Measurements from ENCODE around the gene PDZRN3. TPM values are rescaled to one million over a fixed set of nuclear protein-coding genes. Genes with fewer than 3 reads are reported as not detected.

PDZRN3 gene
- 5.5 and 5.9 TPM in 2 replicates for total RNA-seq (2021)
- long read RNA-seq, partial matches to known transcripts: 0 of 1 reads
- long read RNA-seq, other reads (novel, unspliced or antisense): 1 of 1 reads

GRCh38 chr3:73624821-73625665 lies at the start of gene PDZRN3:
Gene PDZRN3, minus strand, starts transcription at chr3:73624941.
- peak; percentile 36 for DNase-seq

More at GRCh38 chr3:73624821-73625665, at the start of gene PDZRN3:
- no peak within 1 kb of the TSS for H3K56ac ChIP-seq (ENCODE audit: insufficient read length, low read depth, low read length)
- H3K79me1 ChIP-seq (ENCODE audit: insufficient read depth, low read depth, low read length, poor library complexity, severe bottlenecking): no peaks in the 10 kb centered on the region
- H3K4me1 ChIP-seq (ENCODE audit: insufficient read depth, low read length): peaks cover 2% of the 10 kb centered on the region; the same call in 1 of the 2 replicates
- H3K27me3 ChIP-seq (ENCODE audit: insufficient read depth, low read length): peaks cover 2% of the 10 kb centered on the region; the same call in 1 of the 2 replicates
- TF ChIP-seq CTCF (conservative IDR thresholded peaks at IDR 0.05): no peak
- H3K4me1 Mint-ChIP-seq: peaks cover 30 to 37% of the 10 kb centered on the region in 2 experiments
- no peaks in the 10 kb centered on the region for H4K20me1 ChIP-seq (ENCODE audit: control insufficient read depth, insufficient read depth, insufficient read length)
- H3K9me3 Mint-ChIP-seq: no peaks in the 10 kb centered on the region; a peak in 1 of 5 replicates
- H3K27ac ChIP-seq (ENCODE audit: insufficient read length, low read depth, low read length): no peak within 1 kb of the TSS
- H3K79me2 ChIP-seq (ENCODE audit: insufficient read depth, low read length): no peaks in the 10 kb centered on the region
- no peak within 1 kb of the TSS for H3K23ac ChIP-seq (ENCODE audit: insufficient read length, low read depth, low read length)
- no peak within 1 kb of the TSS for H2AK5ac ChIP-seq (ENCODE audit: insufficient read length, low read length)
- no peak within 1 kb of the TSS for H2BK15ac ChIP-seq (ENCODE audit: low read depth, low read length)
- H2BK120ac ChIP-seq (ENCODE audit: low read depth, low read length, poor library complexity, severe bottlenecking): no peak within 1 kb of the TSS
- H3T11ph ChIP-seq (ENCODE audit: low read length): no peak within 1 kb of the TSS
- H3K23me2 ChIP-seq (ENCODE audit: insufficient read length, low read depth, low read length, poor library complexity, severe bottlenecking): peaks cover 16% of the 10 kb centered on the region
- peak within 1 kb of the TSS; percentile 13 for H2BK12ac ChIP-seq (ENCODE audit: insufficient read length, low read depth, low read length)
- peak within 1 kb of the TSS in 2 of 3 experiments; percentile 52 to 96; a peak in 3 of 7 replicates for H3K27ac Mint-ChIP-seq
- peak within 1 kb of the TSS; percentile 82 for H3K4me2 ChIP-seq (ENCODE audit: insufficient read depth, insufficient read length, low read length)
- H2BK20ac ChIP-seq (ENCODE audit: low read depth, low read length, poor library complexity, severe bottlenecking): no peak within 1 kb of the TSS
- peak within 1 kb of the TSS; percentile 25 for H3K9ac ChIP-seq (ENCODE audit: extremely low read depth, insufficient read length, low read length)
- H4K91ac ChIP-seq (ENCODE audit: insufficient read length, low read depth, low read length): no peak within 1 kb of the TSS
- H3K4ac ChIP-seq (ENCODE audit: low read depth, low read length): no peak within 1 kb of the TSS
- peak within 1 kb of the TSS; percentile 25 for H2AFZ ChIP-seq (ENCODE audit: low read length)
- no peak within 1 kb of the TSS for H4K8ac ChIP-seq (replicated peaks; ENCODE audit: insufficient read length, low read depth, low read length)
- H3K36me3 Mint-ChIP-seq (ENCODE audit: insufficient read depth in 1 of 3, low read depth in 3 of 3): peaks cover 0 to 3% (median 2%) of the 10 kb centered on the region in 3 experiments; a peak in 6 of 7 replicates
- H3K9me3 ChIP-seq (ENCODE audit: control insufficient read depth, low read depth, low read length): no peaks in the 10 kb centered on the region
- H3K18ac ChIP-seq (ENCODE audit: insufficient read length, low read depth, low read length): peak within 1 kb of the TSS; percentile 56
- peaks cover 45% of the 10 kb centered on the region for H3K27me3 Mint-ChIP-seq (ENCODE audit: low read depth)
- WGBS (ENCODE audit: extremely low coverage, insufficient read length, low lambda C conversion rate): no CpG with 5 or more reads among the region's 55 CpGs
- H3K14ac ChIP-seq (ENCODE audit: insufficient read depth, low read length): peak within 1 kb of the TSS; percentile 67
- no peak within 1 kb of the TSS for H4K5ac ChIP-seq (ENCODE audit: insufficient read length, low read depth, low read length)
- H3K4me3 Mint-ChIP-seq: peak within 1 kb of the TSS; percentile 73 to 87
- H2BK5ac ChIP-seq (ENCODE audit: insufficient read length, low read length): no peak within 1 kb of the TSS

Measured in H9 (cell line).